NCI-H128 (cell line): ENCODE results near the gene METTL17.
"Not testable (repeated sequence)": the region's sequence is repeated elsewhere in the genome, so short reads cannot be mapped to it uniquely, and the experiment has no call there.

Experiments
- DNase-seq: peaks from one replicate; lab custom pipeline; 2025; ENCODE audit not compliant: unreplicated experiment; lab: John Stamatoyannopoulos, UW

METTL17 gene, protein sequence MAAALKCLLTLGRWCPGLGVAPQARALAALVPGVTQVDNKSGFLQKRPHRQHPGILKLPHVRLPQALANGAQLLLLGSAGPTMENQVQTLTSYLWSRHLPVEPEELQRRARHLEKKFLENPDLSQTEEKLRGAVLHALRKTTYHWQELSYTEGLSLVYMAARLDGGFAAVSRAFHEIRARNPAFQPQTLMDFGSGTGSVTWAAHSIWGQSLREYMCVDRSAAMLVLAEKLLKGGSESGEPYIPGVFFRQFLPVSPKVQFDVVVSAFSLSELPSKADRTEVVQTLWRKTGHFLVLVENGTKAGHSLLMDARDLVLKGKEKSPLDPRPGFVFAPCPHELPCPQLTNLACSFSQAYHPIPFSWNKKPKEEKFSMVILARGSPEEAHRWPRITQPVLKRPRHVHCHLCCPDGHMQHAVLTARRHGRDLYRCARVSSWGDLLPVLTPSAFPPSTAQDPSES

DNA sequence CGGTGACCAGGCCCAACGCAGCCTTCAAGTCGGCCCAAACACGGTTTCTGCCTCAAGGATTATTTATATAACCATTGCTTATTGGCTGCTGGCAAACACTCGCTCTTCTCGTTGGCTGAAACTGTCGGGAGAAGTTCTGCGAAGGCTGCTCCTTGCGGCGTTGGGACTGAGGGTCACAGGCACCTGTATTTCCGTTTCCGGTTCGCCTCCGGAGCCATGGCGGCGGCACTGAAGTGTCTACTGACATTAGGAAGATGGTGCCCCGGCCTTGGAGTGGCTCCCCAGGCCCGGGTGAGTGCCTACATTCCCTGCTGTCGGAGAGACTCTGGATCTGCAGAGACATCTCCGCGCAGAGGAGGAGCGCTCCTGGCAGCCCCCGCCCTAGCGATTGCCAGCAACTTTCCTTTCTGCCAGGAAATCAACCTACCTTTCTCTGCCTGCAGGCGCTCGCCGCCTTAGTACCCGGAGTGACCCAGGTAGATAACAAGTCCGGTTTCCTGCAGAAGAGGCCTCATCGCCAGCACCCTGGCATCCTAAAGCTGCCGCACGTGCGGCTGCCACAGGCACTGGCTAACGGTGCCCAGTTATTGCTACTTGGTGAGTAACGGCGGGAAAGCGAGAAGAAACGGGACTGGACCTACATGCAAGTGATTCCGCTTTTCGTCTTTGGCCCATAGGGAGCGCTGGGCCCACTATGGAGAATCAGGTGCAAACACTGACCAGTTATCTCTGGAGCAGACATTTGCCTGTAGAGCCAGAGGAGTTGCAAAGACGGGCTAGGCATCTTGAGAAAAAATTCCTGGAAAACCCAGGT lies at the start of gene METTL17:
Gene METTL17 (plus strand): TSS at position 194 of the 814 bp plus-strand sequence. CDS start 23 bp downstream, at position 217.
- no peak for DNase-seq

DNA sequence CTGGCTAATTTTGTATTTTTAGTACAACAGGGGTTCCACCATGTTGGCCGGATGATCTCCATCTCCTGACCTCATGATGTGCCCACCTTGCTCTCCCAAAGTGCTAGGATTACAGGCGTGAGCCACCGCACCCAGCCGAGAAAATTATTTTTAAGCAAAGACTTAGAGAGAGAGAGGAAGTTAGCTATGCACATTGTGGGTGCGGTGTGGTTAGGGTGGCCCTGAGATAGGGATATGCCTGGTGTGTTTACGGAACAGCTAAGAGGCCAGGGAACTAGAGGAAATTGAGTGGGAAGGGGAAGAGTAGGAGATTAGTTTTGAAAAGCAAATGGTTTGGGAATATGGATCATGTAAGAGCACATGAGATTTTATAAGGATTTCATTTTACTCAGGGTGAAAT lies 44.6 kb upstream of the METTL17 start:
- not testable (repeated sequence) for DNase-seq

DNA sequence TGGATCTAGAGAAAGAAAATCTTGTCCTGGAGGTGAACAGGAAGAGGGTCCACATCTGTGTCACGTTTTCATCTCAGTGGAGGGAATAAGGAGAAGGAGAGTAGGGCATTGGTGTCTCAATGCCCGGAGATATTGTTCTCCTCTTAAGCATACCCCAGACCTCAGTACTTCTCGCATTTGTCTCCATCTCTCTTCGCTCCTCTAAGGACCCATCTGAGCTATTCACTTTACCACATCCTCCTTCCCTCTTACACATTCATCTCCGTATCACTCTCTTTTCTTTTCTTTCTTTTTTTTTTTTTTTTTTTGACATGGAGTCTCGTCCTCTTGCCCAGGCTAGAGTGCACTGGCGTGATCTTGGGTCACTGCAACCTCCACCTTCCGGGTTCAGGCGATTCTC lies 43.1 kb upstream of the METTL17 start:
- DNase-seq: not testable (repeated sequence)

DNA sequence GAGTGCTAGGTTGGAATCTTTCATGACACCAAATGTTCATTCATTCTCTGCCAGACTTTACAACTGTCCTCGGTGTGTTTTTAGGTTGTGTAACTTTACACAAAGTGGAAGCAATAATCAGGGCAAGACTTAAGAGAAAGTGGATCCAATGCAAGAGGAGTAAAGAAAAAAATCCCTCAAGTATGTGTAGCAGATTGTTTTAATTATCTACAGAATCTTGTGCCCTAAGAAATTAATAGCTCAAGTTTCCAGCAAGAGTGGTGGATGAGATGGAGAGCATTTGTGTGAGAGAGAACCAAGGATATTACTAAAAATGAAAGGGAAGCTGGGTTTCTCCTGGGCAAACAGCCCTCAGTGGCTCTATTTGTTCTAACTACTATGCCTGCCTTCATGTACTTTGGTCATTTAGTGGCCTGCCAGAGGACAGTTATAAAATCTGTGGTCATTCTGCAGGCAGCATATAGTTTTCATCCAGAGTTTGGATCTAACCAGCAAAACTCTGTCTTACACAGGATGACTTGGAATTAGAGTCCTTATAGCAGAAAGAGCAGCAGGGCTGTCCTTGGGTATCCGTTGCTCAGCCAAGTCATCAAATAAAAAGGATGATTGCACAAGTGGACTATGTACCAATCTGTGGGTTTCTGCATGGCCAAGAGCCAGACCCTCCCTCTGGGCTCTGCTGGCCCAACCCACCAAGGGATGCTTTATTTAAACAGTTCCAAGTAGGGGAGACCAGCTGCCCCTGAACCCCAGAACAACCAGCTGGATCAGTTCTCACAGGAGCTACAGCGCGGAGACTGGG lies 34.8 kb upstream of the METTL17 start, which contains the start of gene RNASE2:
Gene RNASE2 (plus strand): TSS at position 752 of the 802 bp plus-strand sequence. CDS start 285 bp downstream, outside the sequence.
- DNase-seq: not testable (repeated sequence)

DNA sequence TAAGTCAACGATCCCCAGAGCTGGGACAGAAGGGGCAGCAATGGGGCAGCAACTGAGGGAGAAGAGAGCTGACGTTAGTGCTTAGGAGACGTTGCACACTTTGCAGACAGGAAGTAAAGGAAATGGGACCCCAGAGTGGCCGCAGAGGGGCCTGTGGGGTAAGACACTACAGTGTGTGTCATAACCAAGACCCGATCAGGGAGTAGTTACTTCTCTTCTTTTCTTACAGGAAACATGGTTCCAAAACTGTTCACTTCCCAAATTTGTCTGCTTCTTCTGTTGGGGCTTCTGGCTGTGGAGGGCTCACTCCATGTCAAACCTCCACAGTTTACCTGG lies 34.3 kb upstream of the METTL17 start:
- not testable (repeated sequence) for DNase-seq

DNA sequence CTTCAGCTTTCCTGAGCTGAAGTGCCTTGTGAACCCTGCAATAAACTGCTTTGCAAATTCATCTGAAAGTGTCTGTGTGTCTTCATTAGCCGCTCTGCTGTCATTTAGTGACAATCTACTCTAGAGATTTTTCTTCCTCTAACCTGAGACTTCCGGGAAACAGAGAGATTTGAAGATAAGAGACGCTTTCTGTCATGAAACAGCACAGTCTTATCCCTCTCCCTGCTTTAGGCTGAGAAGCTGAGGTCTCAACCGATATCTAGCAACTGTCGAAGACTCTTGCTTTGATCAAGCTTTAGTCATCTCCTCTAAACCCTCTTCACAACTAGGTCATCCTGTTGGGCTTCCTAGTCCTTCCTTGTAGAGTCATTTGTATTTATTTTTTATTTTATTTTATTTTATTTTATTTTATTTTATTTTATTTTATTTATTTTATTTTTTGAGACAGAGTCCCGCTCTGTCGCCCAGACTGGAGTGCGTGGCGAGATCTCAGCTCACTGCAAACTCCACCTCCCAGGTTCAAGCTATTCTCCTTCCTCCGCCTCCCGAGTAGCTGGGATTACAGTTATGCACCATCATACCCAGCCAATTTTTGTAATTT lies 33.3 kb upstream of the METTL17 start:
- no peak for DNase-seq

DNA sequence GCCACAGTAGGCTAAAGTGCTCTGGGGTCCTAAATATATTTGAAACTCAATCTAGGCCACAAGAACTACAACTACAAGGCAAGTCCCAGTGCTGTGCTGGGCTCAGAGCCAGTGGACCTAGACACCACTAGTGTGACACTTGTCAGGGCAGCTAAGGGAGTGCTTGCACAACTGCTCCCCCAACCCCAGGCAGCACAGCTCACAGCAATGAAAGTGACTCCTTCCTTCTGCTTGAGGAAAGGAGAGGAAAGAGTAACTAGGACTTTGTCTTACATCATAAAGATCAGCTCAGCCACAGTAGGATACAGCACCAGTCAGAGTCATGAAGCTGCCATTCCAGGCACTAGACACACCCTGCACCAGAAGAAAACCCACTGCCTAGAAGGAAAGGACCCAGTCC lies 30.8 kb upstream of the METTL17 start:
- not testable (repeated sequence) for DNase-seq

DNA sequence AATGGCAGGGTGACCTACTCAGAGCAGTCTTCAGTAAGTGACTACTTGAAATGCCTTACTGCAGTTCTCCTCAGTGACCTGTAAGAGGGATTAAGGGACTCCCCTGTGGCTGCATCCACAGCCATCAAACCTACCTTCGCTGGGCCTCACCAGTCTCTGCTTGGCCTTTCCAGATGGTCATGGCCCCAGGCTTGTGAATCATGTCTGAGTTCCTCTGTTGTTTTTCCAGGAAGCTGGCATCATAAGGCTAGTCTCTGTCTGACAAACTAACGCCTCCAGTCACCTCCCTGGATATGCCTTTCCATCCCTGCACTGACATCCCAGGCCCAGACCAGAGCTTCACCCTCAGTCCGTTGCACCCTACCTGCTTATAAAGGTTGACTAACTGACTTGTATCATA lies 20.4 kb upstream of the METTL17 start:
- DNase-seq: no peak

DNA sequence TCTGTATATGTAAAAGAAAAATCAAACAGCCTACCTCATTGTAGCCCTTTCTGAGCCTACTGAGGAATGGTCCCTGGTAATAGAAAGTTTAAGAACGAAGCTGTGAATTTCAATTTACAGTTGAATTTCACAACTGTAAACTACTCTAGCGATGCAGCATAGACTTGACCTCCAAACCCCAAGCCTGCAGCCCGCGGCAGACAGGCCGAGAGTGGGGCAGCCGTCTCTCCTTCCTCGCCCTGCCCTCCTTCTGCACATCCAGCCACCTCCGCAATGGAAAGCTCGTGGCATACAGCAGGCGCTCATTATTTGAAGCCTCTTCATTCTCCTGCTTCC lies 19.2 kb upstream of the METTL17 start:
- DNase-seq: no peak

DNA sequence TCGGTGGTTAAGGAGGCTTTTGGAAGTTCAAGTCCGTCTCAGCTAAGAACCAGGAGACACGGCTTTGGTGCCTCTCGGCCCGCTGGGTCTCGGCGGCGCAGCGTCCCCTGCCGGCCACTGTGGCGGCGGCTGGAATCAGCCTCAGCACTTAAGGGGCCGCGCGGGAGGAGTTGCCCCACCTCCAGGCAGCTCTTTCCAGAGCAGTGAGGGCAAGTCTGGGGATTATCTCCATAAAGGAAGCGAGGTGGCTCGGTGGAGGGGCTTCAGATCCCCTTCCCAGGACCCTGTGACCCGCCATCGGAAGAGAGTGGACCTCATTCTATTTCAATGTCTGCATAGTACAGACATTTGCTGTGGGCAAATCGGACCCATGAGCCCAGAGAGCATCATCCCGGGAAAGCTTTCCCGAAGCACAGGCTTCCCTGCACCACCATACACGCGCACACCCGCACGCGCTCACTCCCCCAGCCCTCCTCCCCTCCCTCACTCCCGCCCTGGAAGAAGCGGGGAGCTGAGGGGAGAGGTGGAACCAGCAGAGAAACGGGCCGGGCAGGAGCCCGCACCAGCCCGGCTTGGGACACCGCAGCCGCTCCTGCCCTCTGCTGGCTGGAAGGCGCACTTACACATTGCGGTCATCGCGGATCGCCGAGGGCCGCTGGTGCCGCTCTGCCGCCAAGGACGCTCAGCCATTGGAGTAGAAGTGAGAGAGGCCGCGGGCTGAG lies 18.6 kb upstream of the METTL17 start:
- DNase-seq: no peak

DNA sequence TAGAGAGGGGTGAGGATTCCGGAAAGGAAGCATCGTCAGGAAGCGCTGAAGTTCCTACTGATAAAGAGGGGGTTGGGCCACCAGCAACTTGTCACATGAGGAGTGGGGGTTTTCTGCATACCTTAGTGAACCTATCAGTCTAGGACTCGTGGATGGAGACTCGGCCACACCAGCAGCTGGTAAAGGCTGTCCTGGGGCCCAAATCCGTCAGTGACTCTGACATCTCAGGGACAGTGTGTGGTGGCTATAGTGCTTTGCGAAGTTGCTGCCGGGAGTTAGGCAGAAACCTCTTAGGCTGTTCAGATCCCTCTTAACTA lies 18.1 kb upstream of the METTL17 start:
- DNase-seq: no peak

DNA sequence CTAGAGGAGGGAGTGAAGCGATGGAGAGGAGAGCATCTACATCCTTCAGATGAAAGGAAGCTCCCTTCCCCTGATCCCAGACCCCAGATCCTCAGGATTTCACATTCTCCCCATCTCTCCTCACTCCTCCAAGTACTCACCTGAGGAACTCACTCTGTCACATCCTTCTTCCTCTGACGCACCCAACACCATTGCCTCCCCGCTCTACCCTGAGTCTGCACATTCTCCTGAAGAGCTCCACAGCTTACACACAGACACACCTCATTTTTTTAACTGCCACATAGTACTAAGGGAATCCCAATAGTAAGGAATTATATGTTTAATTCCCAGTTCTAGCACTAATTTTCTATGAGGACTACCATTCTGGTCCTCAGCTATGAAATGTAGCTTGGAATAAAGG lies 16.3 kb upstream of the METTL17 start:
- DNase-seq: no peak

DNA sequence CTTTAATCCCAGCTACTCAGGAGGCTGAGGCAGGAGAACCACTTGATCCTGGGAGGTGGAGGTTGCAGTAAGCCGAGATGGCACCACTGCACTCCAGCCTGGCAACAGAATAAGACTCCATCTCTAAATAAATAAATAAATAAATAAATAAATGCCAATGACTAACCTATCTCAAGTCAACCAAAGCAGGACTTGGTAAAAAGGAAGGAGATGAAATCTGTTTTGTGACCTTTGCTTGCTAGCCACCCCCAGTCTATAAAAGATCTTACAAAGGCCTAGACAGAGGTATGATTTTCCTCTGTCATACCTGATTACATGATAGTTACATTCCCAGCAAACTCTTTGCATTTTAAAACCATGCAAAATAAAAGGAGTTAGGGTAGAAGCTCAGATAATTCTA lies 13.5 kb upstream of the METTL17 start:
- DNase-seq: no peak

DNA sequence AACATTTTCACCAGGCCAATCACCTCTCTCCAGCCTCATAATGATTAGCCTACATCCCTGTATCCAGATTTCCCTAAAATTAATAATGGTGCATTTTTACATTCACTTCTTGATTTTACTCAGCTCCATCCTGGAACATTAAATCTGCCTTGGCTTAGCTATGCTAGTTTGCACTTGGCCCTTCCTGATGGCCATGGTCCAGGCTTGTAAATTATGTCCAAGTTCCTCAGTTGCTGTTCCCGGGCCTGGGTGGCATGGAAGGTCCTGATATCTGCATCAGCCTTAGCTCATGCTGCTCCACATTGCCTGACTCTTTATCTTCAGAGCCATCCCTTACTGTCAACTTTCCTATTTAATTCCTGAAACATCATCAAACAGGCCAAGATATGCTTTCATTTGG lies 11.1 kb upstream of the METTL17 start:
- DNase-seq: no peak

DNA sequence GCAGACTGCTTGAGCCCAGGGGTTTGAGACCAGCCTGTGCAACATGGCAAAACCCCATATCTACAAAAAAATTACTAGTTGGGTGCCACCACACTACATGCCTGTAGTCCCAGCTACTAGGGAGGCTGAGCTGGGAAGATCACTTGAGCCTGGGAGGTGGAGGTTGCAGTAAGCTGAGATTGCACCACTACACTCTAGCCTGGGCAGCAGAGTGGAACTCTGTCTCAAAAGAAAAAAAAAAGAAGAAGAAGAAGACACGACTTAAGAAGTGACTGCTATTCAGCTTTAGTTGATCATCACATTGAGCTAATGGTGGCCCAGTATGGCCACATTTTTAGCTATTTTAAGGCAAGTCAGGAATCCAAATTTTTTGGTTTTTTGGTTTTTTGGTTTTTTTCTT lies 8.9 kb upstream of the METTL17 start:
- DNase-seq: no peak

DNA sequence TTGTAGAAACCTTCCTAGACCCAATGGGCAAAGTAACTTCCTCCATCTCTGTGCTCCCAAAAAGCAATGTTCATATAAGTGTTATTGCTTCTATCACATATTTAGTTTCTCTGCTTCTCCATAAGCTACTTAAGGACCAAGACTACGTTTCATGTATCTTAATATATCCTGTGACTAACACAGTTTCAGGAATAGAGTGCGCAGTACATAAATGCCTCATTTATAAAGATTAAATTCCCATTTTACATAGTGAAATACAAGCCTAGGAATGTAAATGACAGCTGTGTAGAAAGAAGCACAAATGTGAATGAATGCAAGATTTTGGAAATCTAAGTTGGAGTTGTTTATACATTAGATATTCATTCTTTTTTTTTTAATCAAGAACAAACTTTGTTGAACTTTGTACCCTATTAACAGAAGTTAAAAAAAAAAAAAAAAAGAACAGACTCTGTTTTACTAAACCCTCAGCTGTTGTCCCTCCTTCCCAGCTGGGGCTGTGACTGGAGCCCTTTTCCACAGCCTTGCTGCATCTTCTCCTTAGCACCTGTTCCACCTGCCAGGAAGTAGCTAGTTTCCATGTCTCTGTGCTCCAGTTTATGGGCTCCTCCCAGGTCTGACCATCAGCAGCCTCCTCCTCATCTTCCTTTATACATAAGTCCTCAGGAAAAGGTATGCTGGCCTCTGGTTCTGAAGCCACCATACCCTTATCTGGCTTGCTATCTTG lies 7.0 kb upstream of the METTL17 start:
- no peak for DNase-seq

DNA sequence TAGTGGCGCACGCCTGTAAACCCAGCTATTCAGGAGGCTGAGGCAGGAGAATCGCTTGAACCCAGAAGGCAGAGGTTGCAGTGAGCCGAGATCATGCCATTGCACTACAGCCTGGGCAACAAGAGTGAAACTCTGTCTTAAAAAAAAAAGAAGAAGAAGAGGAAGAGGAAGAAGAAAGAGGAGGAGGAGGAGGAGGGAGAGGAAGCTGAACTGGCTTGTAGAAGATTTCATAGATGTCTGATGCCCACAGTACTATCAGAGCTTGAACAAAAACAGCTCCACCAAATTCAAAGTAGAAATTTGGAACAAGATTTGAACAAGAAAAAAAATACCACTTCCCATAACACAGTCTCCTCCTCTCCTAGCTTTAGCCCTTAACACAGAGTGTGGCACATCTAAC lies 4.1 kb upstream of the METTL17 start:
- DNase-seq: not testable (repeated sequence)

DNA sequence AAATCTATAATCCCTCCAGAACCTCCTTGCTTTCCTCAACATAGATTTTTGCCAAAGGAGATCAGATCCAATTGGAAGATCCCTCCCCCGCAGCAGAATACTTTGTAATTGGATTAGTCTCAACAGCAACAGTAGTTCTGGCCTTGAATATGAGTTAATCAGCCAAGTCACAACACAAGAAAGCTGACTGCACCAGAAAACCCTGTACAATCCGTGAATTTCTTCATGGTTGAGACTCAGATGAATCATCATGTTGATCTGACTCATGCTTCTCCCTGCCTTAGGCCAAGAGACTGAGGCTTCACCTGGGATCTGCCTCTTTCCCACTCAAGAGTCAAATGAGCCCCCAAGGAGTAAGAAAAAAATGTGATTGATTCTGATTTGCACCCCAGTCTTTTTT lies 3.0 kb upstream of the METTL17 start:
- no peak for DNase-seq

DNA sequence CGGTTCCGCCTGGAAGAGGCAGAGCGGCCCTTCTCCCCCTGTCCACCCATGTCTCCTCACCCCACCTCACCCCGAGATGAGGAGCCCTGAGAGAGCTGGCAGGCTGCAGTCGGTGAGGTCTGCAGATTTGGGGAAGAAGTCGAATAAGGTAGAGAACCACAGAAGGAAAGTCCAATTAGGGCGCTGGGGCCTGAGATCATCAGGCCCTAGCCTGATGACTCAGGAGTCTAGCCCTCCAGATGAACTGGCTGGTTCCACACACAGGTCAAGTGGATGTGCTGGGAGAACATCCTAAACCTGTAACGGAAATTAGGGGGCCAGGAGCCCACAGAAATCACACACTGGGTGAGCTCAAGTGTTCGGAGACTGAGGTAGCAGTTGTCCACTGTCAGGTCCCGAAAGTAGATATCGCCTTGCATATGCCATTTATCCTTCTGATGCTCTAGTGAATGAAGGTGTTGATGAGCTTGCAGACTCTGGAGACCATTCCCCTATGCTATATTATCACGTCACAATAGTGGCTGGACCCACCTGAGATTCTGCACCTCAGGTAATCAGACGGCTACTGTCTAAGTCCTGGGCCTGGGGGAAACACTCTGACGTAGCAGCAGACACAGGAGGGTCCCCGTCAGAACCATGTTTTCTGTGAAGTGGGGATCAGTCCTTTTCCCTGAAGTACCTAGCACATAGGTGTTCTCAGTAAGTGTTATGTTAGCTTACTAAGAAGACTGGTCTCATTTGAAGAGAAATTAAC lies 886 bp upstream of the METTL17 start:
- no peak for DNase-seq
